Measurements from ENCODE around the gene FCGR1A.
"Not testable (repeated sequence)": the region's sequence is repeated elsewhere in the genome, so short reads cannot be mapped to it uniquely, and the experiment has no call there.

Gene FCGR1A

DNA sequence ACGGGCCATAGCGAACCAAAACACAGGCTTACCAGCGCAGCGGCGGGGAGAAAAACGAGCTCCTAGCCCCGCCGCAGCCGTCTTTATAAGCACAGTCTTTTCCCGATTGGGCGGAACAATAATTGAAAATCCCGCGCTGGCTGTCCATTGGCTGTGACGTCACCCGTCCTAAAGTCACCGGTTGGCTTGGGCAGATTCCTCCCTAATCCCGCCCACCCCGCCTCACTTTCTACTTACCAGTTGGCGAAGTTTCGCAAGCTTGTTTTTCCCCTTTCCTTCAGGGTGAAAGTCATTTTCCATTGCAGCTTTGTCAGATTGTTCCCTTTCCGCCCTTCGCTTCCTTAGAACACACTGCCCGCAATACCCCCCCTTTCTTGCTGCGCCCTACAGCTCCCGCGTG lies 58.7 kb downstream of the FCGR1A start:
- DNase-seq, result not testable (repeated sequence)

Data from fibroblast of upper back skin (primary cell).